PFSK-1 (cell line): Measurements from ENCODE around the gene SEMA3A.

Experiments used
- FOXP2 ChIP-seq: optimal IDR thresholded peaks from 2 replicates; pipeline ENCODE3; 2011; ENCODE audit warnings: borderline replicate concordance, control low read depth, inconsistent platforms; ENCODE audit not compliant: insufficient read depth; ENCODE audit errors: extremely low read length, extremely low read depth
- POLR2AphosphoS5 ChIP-seq: IDR thresholded peaks from 2 replicates; pipeline ENCODE4 v1.6.1; 2012; ENCODE audit warnings: low read depth, mild to moderate bottlenecking, control low read depth, low read length, moderate library complexity
- REST ChIP-seq, 2 experiments: IDR thresholded peaks; 2 replicates each; pipeline versions ENCODE4 v1.6.1 to v1.8.0; 2011 to 2012; ENCODE audit warnings: low read depth in 2 of 2, low read length in 2 of 2, control low read depth in 1 of 2, inconsistent platforms in 1 of 2, mild to moderate bottlenecking in 1 of 2, moderate library complexity in 1 of 2; ENCODE audit not compliant: insufficient read depth in 1 of 2
- SIN3A ChIP-seq: IDR thresholded peaks from 2 replicates; pipeline ENCODE4 v1.6.1; 2012; ENCODE audit warnings: mild to moderate bottlenecking, low read length, moderate library complexity, borderline replicate concordance; ENCODE audit not compliant: insufficient read depth
- TAF1 ChIP-seq: IDR thresholded peaks from 2 replicates; pipeline ENCODE4 v1.6.1; 2012; ENCODE audit warnings: low read length, control low read depth, borderline replicate concordance; ENCODE audit not compliant: insufficient read depth

SEMA3A gene

GRCh38 chr7:84176716-84177115, 17.9 kb downstream of the SEMA3A start:
- TF ChIP-seq TAF1, result no peak
- TF ChIP-seq SIN3A, result no peak
- TF ChIP-seq FOXP2, result no peak
- TF ChIP-seq REST (IDR thresholded peaks at IDR 0.05; ENCODE audit: insufficient read depth in 1 of 2, low read depth in 2 of 2, low read length in 2 of 2), result no peak
- no peak for TF ChIP-seq POLR2AphosphoS5

GRCh38 chr7:84175461-84175860, 19.1 kb downstream of the SEMA3A start:
- no peak for TF ChIP-seq FOXP2
- TF ChIP-seq TAF1, result no peak
- no peak for TF ChIP-seq POLR2AphosphoS5
- TF ChIP-seq SIN3A, result no peak
- TF ChIP-seq REST (IDR thresholded peaks at IDR 0.05; ENCODE audit: insufficient read depth in 1 of 2, low read depth in 2 of 2, low read length in 2 of 2), result no peak

- TF ChIP-seq POLR2AphosphoS5, result no peak
- TF ChIP-seq SIN3A, result no peak
- TF ChIP-seq TAF1, result no peak
- TF ChIP-seq REST (IDR thresholded peaks at IDR 0.05; ENCODE audit: insufficient read depth in 1 of 2, low read depth in 2 of 2, low read length in 2 of 2), result no peak
- TF ChIP-seq FOXP2, result no peak
These were observed 23.9 kb downstream of the SEMA3A start for GRCh38 chr7:84170646-84171045.

GRCh38 chr7:84162584-84162983, 32.0 kb downstream of the SEMA3A start:
- TF ChIP-seq FOXP2, result no peak
- TF ChIP-seq TAF1, result no peak
- TF ChIP-seq SIN3A, result no peak
- TF ChIP-seq POLR2AphosphoS5, result no peak
- TF ChIP-seq REST (IDR thresholded peaks at IDR 0.05; ENCODE audit: insufficient read depth in 1 of 2, low read depth in 2 of 2, low read length in 2 of 2), result no peak

GRCh38 chr7:84162125-84162524, 32.5 kb downstream of the SEMA3A start:
- TF ChIP-seq POLR2AphosphoS5, result no peak
- TF ChIP-seq FOXP2, result no peak
- TF ChIP-seq SIN3A, result no peak
- TF ChIP-seq TAF1, result no peak
- TF ChIP-seq REST (IDR thresholded peaks at IDR 0.05; ENCODE audit: insufficient read depth in 1 of 2, low read depth in 2 of 2, low read length in 2 of 2), result no peak
